IPS-20b (cell line): ENCODE results near the gene CYREN.

Experiments used
- H3K27ac ChIP-seq: one replicate; pipeline ENCODE4 v1.5.1; 2013; ENCODE audit warnings: low read length
- H3K27me3 ChIP-seq: 2 replicates; pipeline ENCODE4 v1.6.1; 2013; ENCODE audit warnings: mild to moderate bottlenecking, low read length, inconsistent platforms; ENCODE audit not compliant: insufficient read depth
- H3K36me3 ChIP-seq: 2 replicates; pipeline ENCODE4 v1.6.1; 2013; ENCODE audit warnings: low read depth, mild to moderate bottlenecking, inconsistent platforms, low read length, moderate library complexity; ENCODE audit not compliant: insufficient read depth
- H3K4me1 ChIP-seq: 2 replicates; pipeline ENCODE4 v1.6.1; 2013; ENCODE audit warnings: mild to moderate bottlenecking, control low read depth, inconsistent platforms, low read length, moderate library complexity; ENCODE audit not compliant: insufficient read depth
- H3K4me3 ChIP-seq: 2 replicates; pipeline ENCODE4 v1.5.1; 2013; ENCODE audit warnings: mild to moderate bottlenecking, low read length, inconsistent platforms
- H3K9ac ChIP-seq: 2 replicates; pipeline ENCODE4 v1.6.1; 2013; ENCODE audit warnings: low read depth, mild to moderate bottlenecking, inconsistent platforms, low read length, moderate library complexity
- H3K9me3 ChIP-seq: 2 replicates; pipeline ENCODE4 v1.6.1; 2013; ENCODE audit warnings: mild to moderate bottlenecking, low read depth, low read length, inconsistent platforms; ENCODE audit not compliant: insufficient read depth

The CYREN gene

GRCh38 chr7:135195156-135195555 lies 24.6 kb upstream of the CYREN start:
- Histone ChIP-seq H3K4me3 (no peak overlapping the region), H3K9ac (no peak overlapping the region), H3K9me3 (no peaks in the 10 kb centered on the region), H3K27me3 (no peaks in the 10 kb centered on the region), H3K4me1 (no peaks in the 10 kb centered on the region), H3K36me3 (peaks cover 20% of the 10 kb centered on the region; the same call in 1 of the 2 replicates), H3K27ac (no peak overlapping the region)

DNA sequence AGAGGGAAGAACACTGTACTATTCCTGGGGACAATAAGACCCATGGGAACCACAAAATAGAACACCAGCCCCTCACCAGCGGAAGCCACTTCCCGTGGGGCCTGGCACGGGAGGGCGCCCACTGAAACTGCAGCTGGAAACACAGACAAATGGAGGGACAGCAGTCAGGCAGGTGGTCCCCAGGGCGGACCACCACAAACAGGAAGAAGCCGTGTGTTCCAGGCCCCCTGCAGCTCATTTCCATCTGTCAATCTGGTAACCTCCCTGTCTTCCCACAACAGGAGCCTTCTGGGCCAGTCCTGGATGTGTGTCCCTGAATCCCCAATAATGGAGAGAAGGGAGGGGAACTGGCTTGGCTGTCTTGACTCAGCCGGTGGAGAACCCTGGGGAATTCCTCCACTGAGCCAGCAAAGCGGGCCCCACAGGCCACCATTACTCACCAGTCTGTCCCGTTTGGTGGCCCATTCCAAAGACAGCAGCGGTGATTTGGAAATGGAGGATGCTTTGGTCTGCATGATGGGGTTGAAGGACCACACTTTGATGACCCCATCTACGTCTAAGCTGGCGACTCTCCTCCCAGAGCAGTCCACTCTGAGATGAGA lies 24.1 kb upstream of the CYREN start:
- H3K27ac ChIP-seq = no peak overlapping the region
- no peak overlapping the region for H3K9ac ChIP-seq
- H3K27me3 ChIP-seq = no peaks in the 10 kb centered on the region
- no peak overlapping the region for H3K4me3 ChIP-seq
- H3K4me1 ChIP-seq = no peaks in the 10 kb centered on the region
- no peaks in the 10 kb centered on the region for H3K9me3 ChIP-seq
- H3K36me3 ChIP-seq = peaks cover 20% of the 10 kb centered on the region; the same call in 1 of the 2 replicates

GRCh38 chr7:135193615-135194081 lies 23.1 kb upstream of the CYREN start:
- no peak overlapping the region for H3K4me3 ChIP-seq
- H3K36me3 ChIP-seq = peaks cover 26% of the 10 kb centered on the region; the same call in 1 of the 2 replicates
- H3K27ac ChIP-seq = no peak overlapping the region
- H3K4me1 ChIP-seq = no peaks in the 10 kb centered on the region
- no peaks in the 10 kb centered on the region for H3K9me3 ChIP-seq
- no peak overlapping the region for H3K9ac ChIP-seq
- H3K27me3 ChIP-seq = no peaks in the 10 kb centered on the region

- H3K36me3 ChIP-seq = peaks cover 32% of the 10 kb centered on the region; the same call in 1 of the 2 replicates
- no peak overlapping the region for H3K9ac ChIP-seq
- H3K9me3 ChIP-seq = no peaks in the 10 kb centered on the region
- H3K4me1 ChIP-seq = no peaks in the 10 kb centered on the region
- no peak overlapping the region for H3K4me3 ChIP-seq
- H3K27me3 ChIP-seq = no peaks in the 10 kb centered on the region
- H3K27ac ChIP-seq = no peak overlapping the region
These were observed 22.5 kb upstream of the CYREN start for GRCh38 chr7:135192914-135193536.

DNA sequence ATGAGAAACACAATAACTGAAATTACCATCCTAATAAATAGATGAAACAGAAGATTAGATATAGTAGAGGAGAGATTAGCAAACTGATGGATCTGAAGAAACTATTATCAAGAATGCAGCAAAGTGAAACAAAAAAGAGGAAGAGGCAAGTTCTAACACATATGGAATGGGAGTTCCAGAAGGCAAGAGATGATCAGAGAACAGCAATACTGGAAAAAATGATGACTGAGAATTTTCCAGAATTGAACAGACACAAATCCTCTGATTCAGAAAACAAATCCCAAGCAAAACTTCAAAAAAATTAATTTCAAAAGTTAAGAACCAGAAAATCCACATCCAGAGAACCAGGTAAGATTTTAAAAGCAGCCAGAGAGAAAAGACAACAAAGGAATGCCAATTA lies 20.2 kb upstream of the CYREN start:
- Histone ChIP-seq H3K27ac (no peak overlapping the region), H3K4me1 (no peaks in the 10 kb centered on the region), H3K9me3 (no peaks in the 10 kb centered on the region), H3K9ac (no peak overlapping the region), H3K4me3 (no peak overlapping the region), H3K36me3 (peaks cover 31% of the 10 kb centered on the region; the same call in 1 of the 2 replicates), H3K27me3 (no peaks in the 10 kb centered on the region)

DNA sequence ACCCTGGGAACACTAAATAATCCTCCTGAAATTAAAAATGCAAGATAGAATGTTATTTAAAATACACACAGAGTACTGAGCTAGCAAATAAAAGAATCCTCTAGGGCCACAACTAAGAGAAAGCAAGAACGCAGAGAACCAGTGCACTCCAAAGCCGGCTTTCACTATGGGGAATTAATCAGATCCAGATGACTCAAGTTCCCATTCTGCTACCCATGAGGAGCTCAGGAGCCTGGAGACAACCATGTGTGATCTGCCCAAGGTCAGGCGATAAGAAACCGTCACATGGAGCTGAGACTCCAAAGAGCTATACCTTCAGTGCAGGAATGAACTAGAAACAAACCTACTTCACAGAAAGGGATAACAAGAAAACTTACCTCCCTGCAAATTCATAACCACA lies 19.5 kb upstream of the CYREN start:
- H3K9ac ChIP-seq = no peak overlapping the region

GRCh38 chr7:135189221-135189662 lies 18.7 kb upstream of the CYREN start:
- H3K9me3 ChIP-seq = no peaks in the 10 kb centered on the region
- H3K27ac ChIP-seq = no peak overlapping the region
- H3K27me3 ChIP-seq = no peaks in the 10 kb centered on the region
- no peaks in the 10 kb centered on the region for H3K4me1 ChIP-seq
- peaks cover 30% of the 10 kb centered on the region for H3K36me3 ChIP-seq
- no peak overlapping the region for H3K9ac ChIP-seq
- H3K4me3 ChIP-seq = no peak overlapping the region

More for the DNA sequence above, 19.5 kb upstream of the CYREN start:
- Histone ChIP-seq H3K4me3 (no peak overlapping the region), H3K4me1 (no peaks in the 10 kb centered on the region), H3K9me3 (no peaks in the 10 kb centered on the region), H3K36me3 (peaks cover 36% of the 10 kb centered on the region), H3K27me3 (no peaks in the 10 kb centered on the region), H3K27ac (no peak overlapping the region)

GRCh38 chr7:135188298-135188984 lies 17.9 kb upstream of the CYREN start:
- Histone ChIP-seq H3K4me3 (no peak overlapping the region), H3K36me3 (peaks cover 28% of the 10 kb centered on the region), H3K27ac (no peak overlapping the region), H3K27me3 (no peaks in the 10 kb centered on the region), H3K9me3 (0 out of 2 replicates have a peak, but pooled peaks cover 3% of the 10 kb centered on the region), H3K4me1 (no peaks in the 10 kb centered on the region), H3K9ac (no peak overlapping the region)

GRCh38 chr7:135186841-135187253 lies 16.3 kb upstream of the CYREN start:
- H3K9ac ChIP-seq = no peak overlapping the region
- H3K27me3 ChIP-seq = no peaks in the 10 kb centered on the region
- peaks cover 17% of the 10 kb centered on the region for H3K9me3 ChIP-seq
- no peaks in the 10 kb centered on the region for H3K4me1 ChIP-seq
- H3K27ac ChIP-seq = no peak overlapping the region
- peaks cover 29% of the 10 kb centered on the region for H3K36me3 ChIP-seq
- H3K4me3 ChIP-seq = no peak overlapping the region

DNA sequence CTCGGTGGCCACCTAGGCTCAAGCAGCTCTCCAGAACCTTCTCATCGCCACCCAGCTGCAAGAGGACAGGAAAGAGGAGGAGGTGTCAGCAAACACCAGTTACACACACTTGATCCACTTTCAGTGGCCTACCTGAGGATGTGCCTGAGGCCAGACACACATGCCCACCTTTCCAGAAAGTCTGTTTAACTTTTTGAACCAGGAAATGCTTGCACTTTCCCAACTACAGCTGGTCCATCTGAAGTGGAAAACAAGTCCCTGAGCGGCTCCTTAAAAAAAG lies 15.7 kb upstream of the CYREN start:
- H3K4me3 ChIP-seq = no peak overlapping the region
- no peak overlapping the region for H3K27ac ChIP-seq
- peaks cover 24% of the 10 kb centered on the region for H3K9me3 ChIP-seq
- no peak overlapping the region for H3K9ac ChIP-seq
- peaks cover 29% of the 10 kb centered on the region for H3K36me3 ChIP-seq
- no peaks in the 10 kb centered on the region for H3K4me1 ChIP-seq
- H3K27me3 ChIP-seq = no peaks in the 10 kb centered on the region

DNA sequence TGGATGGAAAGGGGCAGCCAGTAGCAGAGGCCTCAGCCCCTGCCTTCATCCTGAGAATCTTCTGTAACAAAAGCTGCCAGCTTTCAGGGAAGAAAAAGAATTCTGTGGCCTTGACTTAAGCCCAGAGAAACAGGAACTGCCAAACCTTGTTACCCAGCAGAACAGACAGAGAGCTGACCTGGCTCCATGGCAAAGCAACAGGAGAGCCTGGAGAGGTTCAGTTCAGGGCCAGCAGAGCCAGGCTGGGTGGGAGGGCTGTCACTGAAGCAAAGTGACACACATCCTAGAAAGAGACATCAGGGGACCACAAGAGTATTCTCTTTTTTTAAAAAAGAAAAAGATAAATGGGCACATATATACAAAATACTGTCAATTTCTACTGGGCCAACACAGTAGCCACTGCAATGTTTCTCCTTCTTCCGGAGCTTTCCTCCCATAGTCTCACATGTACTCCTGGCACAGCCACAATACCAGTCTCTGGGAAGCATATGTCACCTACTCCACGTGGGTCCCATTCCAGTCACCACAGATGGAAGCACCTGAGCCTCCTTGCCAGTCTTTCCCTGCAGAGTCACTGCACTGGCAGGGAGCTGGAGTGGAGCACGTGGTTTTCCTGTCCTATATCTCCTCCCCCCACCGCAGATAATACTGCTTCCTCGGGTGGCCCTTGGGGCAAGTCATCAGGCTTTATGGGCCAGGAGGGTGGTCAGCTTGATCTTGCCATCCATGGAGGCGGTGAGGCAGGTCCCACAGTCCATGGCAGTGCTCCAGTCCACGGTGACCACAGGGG lies 15.2 kb upstream of the CYREN start:
- Histone ChIP-seq H3K36me3 (peaks cover 34% of the 10 kb centered on the region), H3K9ac (no peak overlapping the region), H3K4me1 (no peaks in the 10 kb centered on the region), H3K27me3 (no peaks in the 10 kb centered on the region), H3K9me3 (peaks cover 29% of the 10 kb centered on the region), H3K27ac (no peak overlapping the region), H3K4me3 (no peak overlapping the region)
